Astrocyte (in vitro differentiated cells and primary cell): ENCODE results near the gene ELP2. TPM values are rescaled to one million over a fixed set of nuclear protein-coding genes. Genes with fewer than 3 reads are reported as not detected.

Source experiments
- DNase-seq: peaks from one replicate; pipeline ENCODE4 v3.0.0-alpha.2; 2010; ENCODE audit warnings: low read depth
- FAIRE-seq: peaks from 2 replicates; lab custom pipeline; 2011; peaks lifted over from hg19 to GRCh38; lab: Jason Lieb, UNC
- H2AFZ ChIP-seq: 2 replicates; pipeline ENCODE4 v1.6.0; 2012; ENCODE audit warnings: low read depth, low read length, inconsistent platforms
- H3K27ac ChIP-seq: 2 replicates; pipeline ENCODE4 v1.5.1; 2011; ENCODE audit warnings: low read depth, low read length, inconsistent platforms
- H3K27me3 ChIP-seq: 2 replicates; pipeline ENCODE4 v1.6.0; 2011; ENCODE audit warnings: low read length, inconsistent platforms; ENCODE audit not compliant: insufficient read depth
- H3K36me3 ChIP-seq: 2 replicates; pipeline ENCODE4 v1.5.1; 2011; ENCODE audit warnings: low read length, inconsistent platforms; ENCODE audit not compliant: insufficient read depth
- H3K4me1 ChIP-seq: 2 replicates; pipeline ENCODE4 v1.5.1; 2011; ENCODE audit warnings: low read length, inconsistent platforms; ENCODE audit not compliant: insufficient read depth
- H3K4me2 ChIP-seq: 2 replicates; pipeline ENCODE4 v1.6.0; 2012; ENCODE audit warnings: low read length, inconsistent platforms
- H3K4me3 ChIP-seq: 2 replicates; pipeline ENCODE4 v1.5.1; 2011; ENCODE audit warnings: low read depth, mild to moderate bottlenecking, low read length, inconsistent platforms; ENCODE audit not compliant: insufficient read depth
- H3K79me2 ChIP-seq: 2 replicates; pipeline ENCODE4 v1.6.0; 2012; ENCODE audit warnings: mild to moderate bottlenecking, low read length, inconsistent platforms; ENCODE audit not compliant: insufficient read depth
- H3K9ac ChIP-seq: 2 replicates; pipeline ENCODE4 v1.6.0; 2012; ENCODE audit warnings: mild to moderate bottlenecking, low read length, inconsistent platforms
- H3K9me3 ChIP-seq: 2 replicates; pipeline ENCODE4 v1.5.1; 2012; ENCODE audit warnings: low read depth, mild to moderate bottlenecking, low read length, inconsistent platforms; ENCODE audit not compliant: insufficient read depth
- H4K20me1 ChIP-seq: 2 replicates; pipeline ENCODE4 v1.6.0; 2012; ENCODE audit warnings: low read length, inconsistent platforms; ENCODE audit not compliant: insufficient read depth
- H3K27ac Mint-ChIP-seq: one replicate; pipeline ENCODE4 v1.8.0; 2021; ENCODE audit warnings: mild to moderate bottlenecking, mixed read lengths; ENCODE audit not compliant: unreplicated experiment
- H3K27me3 Mint-ChIP-seq: one replicate; pipeline ENCODE4 v1.8.0; 2021; ENCODE audit warnings: low read depth, mixed read lengths; ENCODE audit not compliant: unreplicated experiment
- H3K36me3 Mint-ChIP-seq: one replicate; pipeline ENCODE4 v1.8.0; 2021; ENCODE audit warnings: low read depth, mixed read lengths; ENCODE audit not compliant: unreplicated experiment
- H3K4me1 Mint-ChIP-seq: one replicate; pipeline ENCODE4 v1.8.0; 2021; ENCODE audit warnings: low read depth, mixed read lengths; ENCODE audit not compliant: unreplicated experiment
- H3K4me3 Mint-ChIP-seq: one replicate; pipeline ENCODE4 v1.8.0; 2021; ENCODE audit warnings: mild to moderate bottlenecking, moderate library complexity, mixed read lengths; ENCODE audit not compliant: unreplicated experiment
- H3K9me3 Mint-ChIP-seq: one replicate; pipeline ENCODE4 v1.8.0; 2021; ENCODE audit warnings: mild to moderate bottlenecking, mixed read lengths; ENCODE audit not compliant: unreplicated experiment
- EZH2 ChIP-seq: IDR thresholded peaks from 2 replicates; pipeline ENCODE4 v1.6.1; 2012; ENCODE audit warnings: mild to moderate bottlenecking, low read length, inconsistent platforms; ENCODE audit not compliant: insufficient read depth
- total RNA-seq: library from RNA; stranded (reverse); gene quantifications from 2 replicates; pipeline ENCODE4 v1.2.1, GENCODE V29; 2021
- TF ChIP-seq, protein P1 (sequence below): IDR thresholded peaks from 2 replicates; pipeline ENCODE4 v1.5.1; 2011; ENCODE audit warnings: low read depth, mild to moderate bottlenecking, inconsistent platforms, low read length, moderate library complexity; ENCODE audit not compliant: insufficient read depth

The ELP2 gene
- total RNA-seq, 1 donor from 2014 or later: 99.8 TPM

DNA sequence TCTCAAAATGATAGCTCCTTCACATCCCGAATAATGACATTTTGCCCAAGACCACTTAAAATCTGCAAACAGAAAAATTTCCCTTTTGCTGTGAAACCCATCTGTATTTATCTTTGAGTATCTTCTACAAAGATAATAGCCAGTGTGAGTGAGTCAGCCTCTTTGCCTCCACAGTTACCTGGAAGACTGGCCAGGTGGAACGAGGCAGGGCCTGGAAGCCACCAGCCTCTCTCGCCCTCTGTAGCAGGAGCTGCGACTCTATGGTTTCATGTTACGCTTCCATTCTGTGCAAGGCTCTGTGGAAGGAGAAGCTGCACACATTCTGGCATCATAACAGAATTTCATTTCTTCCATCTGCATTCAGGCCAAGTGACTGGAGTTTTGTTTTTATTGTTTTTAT is 9.5 kb downstream of the ELP2 start:
- no peak overlapping the region for H3K4me3 Mint-ChIP-seq
- Histone ChIP-seq H3K9ac (no peak overlapping the region), H3K27me3 (no peaks in the 10 kb centered on the region), H3K79me2 (peaks cover 18% of the 10 kb centered on the region), H2AFZ (no peak overlapping the region), H3K27ac (no peak overlapping the region), H3K4me1 (no peaks in the 10 kb centered on the region), H3K4me2 (no peak overlapping the region), H3K36me3 (peaks cover 59% of the 10 kb centered on the region), H4K20me1 (peaks cover 16% of the 10 kb centered on the region), H3K4me3 (no peak overlapping the region), H3K9me3 (no peaks in the 10 kb centered on the region)
- DNase-seq: no peak
- no peaks in the 10 kb centered on the region for H3K4me1 Mint-ChIP-seq
- TF ChIP-seq EZH2: no peak
- TF ChIP-seq, protein P1, sequence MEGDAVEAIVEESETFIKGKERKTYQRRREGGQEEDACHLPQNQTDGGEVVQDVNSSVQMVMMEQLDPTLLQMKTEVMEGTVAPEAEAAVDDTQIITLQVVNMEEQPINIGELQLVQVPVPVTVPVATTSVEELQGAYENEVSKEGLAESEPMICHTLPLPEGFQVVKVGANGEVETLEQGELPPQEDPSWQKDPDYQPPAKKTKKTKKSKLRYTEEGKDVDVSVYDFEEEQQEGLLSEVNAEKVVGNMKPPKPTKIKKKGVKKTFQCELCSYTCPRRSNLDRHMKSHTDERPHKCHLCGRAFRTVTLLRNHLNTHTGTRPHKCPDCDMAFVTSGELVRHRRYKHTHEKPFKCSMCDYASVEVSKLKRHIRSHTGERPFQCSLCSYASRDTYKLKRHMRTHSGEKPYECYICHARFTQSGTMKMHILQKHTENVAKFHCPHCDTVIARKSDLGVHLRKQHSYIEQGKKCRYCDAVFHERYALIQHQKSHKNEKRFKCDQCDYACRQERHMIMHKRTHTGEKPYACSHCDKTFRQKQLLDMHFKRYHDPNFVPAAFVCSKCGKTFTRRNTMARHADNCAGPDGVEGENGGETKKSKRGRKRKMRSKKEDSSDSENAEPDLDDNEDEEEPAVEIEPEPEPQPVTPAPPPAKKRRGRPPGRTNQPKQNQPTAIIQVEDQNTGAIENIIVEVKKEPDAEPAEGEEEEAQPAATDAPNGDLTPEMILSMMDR: no peak
- H3K36me3 Mint-ChIP-seq: peaks cover 8% of the 10 kb centered on the region
- H3K27me3 Mint-ChIP-seq: no peaks in the 10 kb centered on the region
- FAIRE-seq: no peak
- H3K27ac Mint-ChIP-seq: no peak overlapping the region
- no peaks in the 10 kb centered on the region for H3K9me3 Mint-ChIP-seq

- TF ChIP-seq EZH2: no peak
- TF ChIP-seq, protein P1: no peak
- Histone ChIP-seq H3K36me3 (peaks cover 72% of the 10 kb centered on the region), H3K4me2 (no peak overlapping the region), H2AFZ (no peak overlapping the region), H3K27me3 (no peaks in the 10 kb centered on the region), H3K27ac (no peak overlapping the region), H3K9ac (no peak overlapping the region), H3K4me3 (no peak overlapping the region), H3K4me1 (no peaks in the 10 kb centered on the region), H3K79me2 (no peaks in the 10 kb centered on the region), H4K20me1 (peaks cover 7% of the 10 kb centered on the region), H3K9me3 (no peaks in the 10 kb centered on the region)
- no peak overlapping the region for H3K27ac Mint-ChIP-seq
- H3K36me3 Mint-ChIP-seq: peaks cover 7% of the 10 kb centered on the region
- H3K27me3 Mint-ChIP-seq: no peaks in the 10 kb centered on the region
- FAIRE-seq (no peak), DNase-seq (no peak)
- no peaks in the 10 kb centered on the region for H3K9me3 Mint-ChIP-seq
- no peak overlapping the region for H3K4me3 Mint-ChIP-seq
- no peaks in the 10 kb centered on the region for H3K4me1 Mint-ChIP-seq
Measured at GRCh38 chr18:36141576-36141975, 11.9 kb downstream of the ELP2 start.

DNA sequence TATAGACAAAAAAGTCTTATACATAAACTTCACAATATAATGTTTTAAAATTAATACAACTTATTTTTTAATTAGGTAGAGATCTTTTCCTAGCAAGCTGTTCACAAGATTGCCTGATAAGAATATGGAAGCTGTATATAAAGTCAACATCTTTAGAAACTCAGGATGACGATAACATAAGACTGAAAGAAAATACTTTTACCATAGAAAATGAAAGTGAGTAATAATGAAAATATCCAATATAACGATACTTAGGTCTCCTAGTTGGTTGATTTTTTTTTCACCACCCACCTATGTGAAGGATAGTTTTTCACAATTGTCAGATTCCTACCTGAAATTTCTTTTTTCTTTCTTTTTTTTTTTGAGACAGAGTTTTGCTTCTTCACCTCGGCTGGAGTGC is 13.1 kb downstream of the ELP2 start:
- peaks cover 10% of the 10 kb centered on the region for H3K36me3 Mint-ChIP-seq
- TF ChIP-seq EZH2: no peak
- TF ChIP-seq, protein P1: no peak

More for the DNA sequence above, 13.1 kb downstream of the ELP2 start:
- Histone ChIP-seq H3K27ac (no peak overlapping the region), H4K20me1 (no peaks in the 10 kb centered on the region), H3K27me3 (no peaks in the 10 kb centered on the region), H3K9me3 (no peaks in the 10 kb centered on the region), H3K9ac (no peak overlapping the region), H3K36me3 (peaks cover 62% of the 10 kb centered on the region), H3K4me2 (no peak overlapping the region), H3K79me2 (no peaks in the 10 kb centered on the region), H2AFZ (no peak overlapping the region), H3K4me3 (no peak overlapping the region), H3K4me1 (no peaks in the 10 kb centered on the region)
- Mint-ChIP-seq H3K4me3 (no peak overlapping the region), H3K9me3 (no peaks in the 10 kb centered on the region), H3K4me1 (no peaks in the 10 kb centered on the region), H3K27ac (no peak overlapping the region), H3K27me3 (no peaks in the 10 kb centered on the region)
- FAIRE-seq: no peak
- DNase-seq: no peak
